Muscle of back (tissue), 11 donors: Measurements from ENCODE around the gene UBXN6. TPM values are rescaled to one million over a fixed set of nuclear protein-coding genes. Genes with fewer than 3 reads are reported as not detected.

Source experiments
- DNase-seq, 3 donors: peaks; one replicate each; pipeline versions ENCODE4 v3.0.0 to v3.0.0-alpha.2; 2013
- polyA plus RNA-seq, 10 donors: library from polyadenylated mRNA; unstranded; fragments of 120-200 nt; gene quantifications; one replicate each; pipeline ENCODE4 v1.2.1, GENCODE V29; 2013; ENCODE audit not compliant: insufficient read length in 10 of 10

The UBXN6 gene
- polyA plus RNA-seq, 10 donors: 65.4 to 103 (median 90.2) TPM

DNA sequence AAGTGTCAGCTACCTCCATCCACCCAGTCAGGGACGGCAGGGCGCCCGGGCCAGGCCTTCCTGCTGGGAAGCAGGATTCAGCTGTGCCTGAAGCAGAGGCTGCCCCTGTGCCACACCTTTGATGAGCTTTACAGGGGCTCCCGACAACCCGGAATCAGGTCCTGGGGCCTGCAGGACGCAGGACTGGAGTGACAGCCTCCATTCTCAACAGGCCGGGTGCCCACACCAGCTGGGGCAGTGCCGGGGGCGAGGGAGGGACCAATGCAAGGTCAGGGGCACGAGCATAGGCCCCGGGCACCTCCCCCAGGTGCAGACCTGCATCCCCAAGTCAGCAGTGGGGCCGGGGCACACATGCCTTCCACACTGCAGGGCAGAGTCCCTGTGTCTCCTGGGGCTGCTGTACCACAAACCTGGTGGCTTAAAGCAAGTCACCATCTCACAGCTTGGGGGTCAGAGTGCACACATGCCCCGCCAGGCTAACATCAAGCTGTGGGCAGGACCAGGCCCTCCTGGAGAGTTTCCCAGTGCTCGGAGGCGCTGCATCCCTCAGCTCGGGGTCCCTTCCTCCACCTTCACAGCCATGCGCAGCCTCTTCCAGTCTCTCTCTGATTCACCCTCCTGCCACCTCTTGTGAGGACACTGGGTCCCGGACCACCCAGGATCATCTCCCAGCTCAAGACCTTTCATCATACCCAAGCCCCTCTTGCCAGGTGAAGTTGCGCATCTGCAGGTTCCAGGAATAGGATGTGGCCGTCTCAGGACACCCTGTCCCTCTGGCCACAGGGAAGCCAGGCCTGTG is 13.4 kb downstream of the UBXN6 start:
- no peak for DNase-seq

DNA sequence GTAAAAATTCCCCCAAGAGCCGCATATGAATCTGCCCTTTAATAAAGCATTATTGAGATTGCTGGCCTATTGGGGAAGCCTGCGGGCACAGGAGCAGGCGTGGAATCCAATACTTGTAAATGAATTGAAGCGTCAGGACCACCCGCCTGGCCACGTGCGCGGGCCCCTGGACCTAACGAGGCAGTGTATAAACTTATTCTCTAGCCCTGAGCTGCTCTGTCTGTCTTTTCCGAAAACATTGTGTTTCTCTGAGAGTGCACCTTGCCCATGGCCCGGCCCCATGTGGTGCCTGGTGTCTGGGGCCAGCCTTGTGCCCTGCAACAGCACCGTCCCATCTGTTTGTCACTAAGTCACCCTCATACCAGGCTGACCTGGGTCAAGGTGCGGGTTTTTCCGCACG is 14.4 kb downstream of the UBXN6 start:
- DNase-seq: no peak

DNA sequence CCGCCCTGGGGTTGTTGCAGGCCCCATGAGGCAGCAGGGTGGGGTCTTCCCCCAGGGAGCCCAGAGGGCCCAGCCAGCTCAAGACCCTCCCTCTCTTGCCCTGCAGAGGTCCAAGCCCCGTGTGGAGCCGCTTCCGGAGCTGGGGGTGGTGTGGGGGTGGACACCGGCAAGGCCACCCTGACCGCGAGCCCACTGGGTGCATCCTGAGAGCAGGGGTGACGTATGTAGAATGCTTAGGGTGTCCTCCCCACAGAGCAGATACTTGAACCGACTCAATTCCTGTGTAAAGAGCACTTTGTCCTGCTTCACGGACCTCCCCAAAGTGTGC is 14.8 kb downstream of the UBXN6 start:
- no peak for DNase-seq

DNA sequence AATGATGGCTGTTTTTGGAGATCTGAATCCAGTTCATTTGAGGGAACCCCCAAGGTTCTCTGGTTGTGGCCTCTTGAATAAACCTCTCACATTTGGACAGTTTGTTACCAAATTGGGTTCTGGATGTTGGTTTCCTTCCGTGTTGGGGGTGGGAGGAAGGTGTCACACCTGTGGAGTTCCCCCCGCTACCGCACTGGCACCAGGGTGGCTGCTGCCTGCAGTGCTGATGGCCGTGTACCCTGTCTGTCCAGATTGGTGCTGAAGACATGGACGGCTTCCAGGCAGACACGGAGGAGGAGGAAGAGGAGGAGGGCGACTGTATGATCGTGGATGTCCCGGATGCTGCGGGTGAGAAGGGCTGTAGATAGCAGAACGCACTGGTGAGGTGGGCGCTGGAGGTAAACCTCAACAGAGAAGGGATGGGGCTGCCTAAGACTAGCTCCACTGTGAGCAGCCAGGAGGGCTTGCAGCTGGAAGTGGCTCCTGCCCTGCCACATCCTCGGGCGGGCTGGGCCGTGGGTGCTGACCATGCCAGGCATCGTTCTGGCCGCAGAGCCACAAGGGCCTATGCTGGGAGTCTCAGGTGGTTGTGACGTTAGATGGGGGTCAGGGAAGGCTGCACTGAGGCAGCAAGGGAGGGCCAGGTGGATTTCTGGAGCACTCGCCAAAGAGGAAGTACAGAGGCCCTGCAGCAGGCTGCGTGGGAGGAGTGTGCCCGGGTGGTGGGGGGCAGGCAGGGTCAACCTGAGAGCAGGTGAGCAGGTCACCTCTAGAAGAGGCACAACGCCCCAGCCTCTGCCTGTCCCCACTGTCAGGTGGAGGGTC is 15.4 kb downstream of the UBXN6 start:
- DNase-seq: no peak

DNA sequence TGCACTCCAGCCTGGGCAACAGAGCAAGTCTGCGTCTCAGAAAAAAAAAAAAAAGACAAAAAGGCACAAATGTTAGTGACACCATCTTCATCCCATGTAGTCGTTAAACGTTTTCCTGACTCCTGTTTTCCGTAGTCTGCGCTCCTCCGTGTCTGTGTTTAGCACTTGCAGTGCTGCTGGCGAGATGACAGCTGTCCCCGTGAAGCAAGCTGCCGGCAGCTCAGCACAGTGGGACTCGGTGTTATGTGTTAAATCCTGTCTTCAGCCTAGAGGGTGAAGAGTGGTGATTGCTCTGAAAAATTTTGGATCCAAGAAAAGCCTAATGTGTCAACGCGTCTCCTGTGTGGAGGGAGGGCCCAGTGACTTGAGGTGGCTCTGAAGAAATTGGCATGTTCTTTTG is 18.4 kb downstream of the UBXN6 start:
- no peak for DNase-seq

DNA sequence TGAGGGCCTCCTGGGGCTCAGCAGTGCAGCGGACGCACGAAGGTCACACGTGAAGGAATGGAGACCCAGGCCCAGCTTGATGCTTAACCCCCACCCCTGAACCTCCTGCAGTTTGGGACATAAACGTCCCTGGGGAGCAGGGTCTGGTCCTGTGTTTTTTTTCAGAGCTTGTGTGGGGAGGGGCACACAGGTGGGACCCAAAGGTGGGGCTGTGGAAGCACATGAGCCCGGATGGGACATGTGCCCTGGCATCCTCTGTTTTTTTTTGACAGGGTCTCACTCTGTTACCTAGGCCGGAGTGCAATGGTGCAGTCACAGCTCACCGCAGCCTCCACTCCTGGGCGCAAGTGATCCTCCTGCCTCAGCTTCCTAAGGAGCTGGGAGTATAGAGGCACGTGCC is 20.5 kb downstream of the UBXN6 start:
- no peak for DNase-seq

DNA sequence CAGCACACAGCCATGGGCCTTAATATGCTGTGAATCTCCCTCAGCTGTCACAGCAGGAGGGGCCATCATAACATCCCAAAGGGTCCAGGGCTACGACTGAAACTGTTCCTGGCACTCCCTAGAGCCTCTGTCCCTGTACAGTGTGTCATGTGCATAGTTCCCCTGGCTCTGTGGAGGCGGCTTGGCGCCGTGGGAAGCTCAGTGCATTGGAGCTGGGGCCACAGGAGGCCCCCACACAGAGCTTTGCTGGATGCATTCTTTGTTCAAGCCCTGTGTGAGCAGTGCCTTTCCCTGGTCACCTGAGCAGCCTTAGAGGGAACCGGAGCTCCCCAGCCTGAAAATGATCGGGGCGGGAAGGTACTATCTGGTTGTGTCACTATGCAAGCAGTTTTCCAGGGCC is 21.4 kb downstream of the UBXN6 start:
- no peak for DNase-seq

DNA sequence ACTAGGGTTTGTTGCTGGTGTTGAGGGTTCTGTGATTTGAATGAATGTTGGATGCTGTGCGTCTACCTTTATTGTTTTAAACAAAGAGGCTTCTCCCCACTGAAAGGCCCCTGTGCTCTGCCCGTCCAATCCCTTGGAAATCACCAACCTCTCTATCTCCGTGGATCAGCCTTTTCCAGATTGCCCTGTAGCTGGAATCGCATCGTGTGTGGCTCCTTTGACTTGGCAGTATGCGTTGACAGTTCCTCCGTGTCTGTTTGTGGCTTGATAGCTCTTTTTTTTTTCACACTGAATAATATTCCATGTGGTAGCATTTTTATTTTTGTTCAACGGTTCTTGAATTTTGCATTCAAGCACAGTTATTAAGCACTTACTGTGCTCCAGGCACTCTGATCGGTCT is 23.2 kb downstream of the UBXN6 start:
- no peak for DNase-seq

DNA sequence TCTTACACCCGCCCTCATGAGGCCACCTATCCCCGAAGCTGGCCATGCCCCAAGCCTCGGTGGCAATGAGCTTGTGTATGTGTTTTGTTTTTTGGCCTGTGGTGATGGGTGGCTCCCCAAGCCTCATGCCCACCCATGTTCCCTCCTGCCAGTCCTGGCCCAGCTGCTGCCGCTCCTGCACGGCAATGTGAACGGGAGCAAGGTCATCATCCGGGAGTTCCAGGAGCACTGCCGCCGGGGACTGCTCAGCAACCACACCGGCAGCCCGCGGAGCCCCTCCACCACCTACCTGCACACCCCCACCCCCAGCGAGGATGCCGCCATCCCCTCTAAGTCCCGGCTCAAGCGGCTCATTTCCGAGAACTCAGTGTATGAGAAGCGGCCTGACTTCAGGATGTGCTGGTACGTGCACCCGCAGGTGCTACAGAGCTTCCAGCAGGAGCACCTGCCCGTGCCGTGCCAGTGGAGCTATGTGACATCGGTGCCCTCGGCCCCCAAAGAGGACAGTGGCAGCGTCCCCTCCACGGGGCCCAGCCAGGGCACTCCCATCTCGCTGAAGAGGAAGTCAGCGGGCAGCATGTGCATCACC is 24.6 kb downstream of the UBXN6 start:
- DNase-seq: no peak

DNA sequence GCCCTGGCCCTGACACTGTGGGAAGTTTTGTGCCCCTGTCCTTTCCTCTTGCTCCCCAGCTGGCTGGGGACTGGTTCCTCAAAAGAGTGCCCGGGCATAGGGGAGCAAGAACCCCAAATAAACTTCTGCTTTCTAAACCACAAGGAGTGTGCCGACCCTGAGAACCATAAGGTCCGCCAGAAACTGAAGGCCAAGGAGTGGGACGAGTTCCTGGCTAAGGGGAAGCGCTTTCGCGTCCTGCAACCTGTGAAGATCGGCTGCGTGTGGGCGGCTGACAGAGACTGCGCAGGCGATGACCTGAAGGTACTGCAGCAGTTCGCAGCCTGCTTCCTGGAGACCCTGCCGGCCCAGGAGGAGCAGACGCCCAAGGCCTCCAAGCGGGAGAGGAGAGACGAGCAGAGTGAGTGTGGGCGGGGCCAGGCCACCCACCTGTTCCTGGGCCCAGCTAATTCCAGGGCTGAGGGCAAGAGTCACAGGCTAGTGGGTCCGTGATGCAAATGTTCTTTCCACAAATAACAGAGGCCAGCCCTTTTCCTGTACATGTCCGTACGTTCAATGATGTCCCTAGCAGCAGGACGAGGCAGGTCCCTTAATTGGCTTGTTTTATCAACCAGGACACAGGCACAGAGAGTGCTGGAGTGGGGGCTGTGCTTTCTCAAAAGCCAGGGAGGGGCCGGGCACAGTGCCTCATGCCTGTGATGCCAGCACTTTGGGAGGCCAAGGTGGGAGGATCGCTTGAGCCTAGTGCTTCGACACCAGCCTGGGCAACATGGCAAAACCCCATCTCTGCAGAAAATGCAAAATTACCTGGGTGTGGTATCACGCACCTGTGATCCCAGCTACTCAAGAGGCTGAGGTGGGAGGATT is 25.6 kb downstream of the UBXN6 start:
- DNase-seq: peak in 1 of 3 donors; percentile 26

DNA sequence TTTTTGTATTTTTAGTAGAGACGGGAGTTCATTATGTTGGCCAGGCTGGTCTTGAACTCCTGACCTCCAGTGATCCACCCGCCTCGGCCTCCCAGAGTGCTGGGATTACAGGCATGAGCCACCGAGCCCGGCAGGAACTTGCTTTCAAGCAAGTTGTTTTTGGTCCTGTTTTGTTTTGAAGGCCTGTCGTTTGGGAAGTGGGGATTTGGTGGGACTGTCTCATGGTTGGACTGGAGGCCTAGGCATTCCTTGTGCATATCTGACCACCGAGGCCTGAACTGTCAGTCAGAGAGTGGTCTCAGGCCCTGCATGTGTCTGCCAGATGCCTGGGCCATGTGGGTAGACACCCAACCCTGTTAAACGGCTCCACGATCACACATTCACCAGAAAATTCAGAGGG is 26.3 kb downstream of the UBXN6 start:
- DNase-seq: no peak

DNA sequence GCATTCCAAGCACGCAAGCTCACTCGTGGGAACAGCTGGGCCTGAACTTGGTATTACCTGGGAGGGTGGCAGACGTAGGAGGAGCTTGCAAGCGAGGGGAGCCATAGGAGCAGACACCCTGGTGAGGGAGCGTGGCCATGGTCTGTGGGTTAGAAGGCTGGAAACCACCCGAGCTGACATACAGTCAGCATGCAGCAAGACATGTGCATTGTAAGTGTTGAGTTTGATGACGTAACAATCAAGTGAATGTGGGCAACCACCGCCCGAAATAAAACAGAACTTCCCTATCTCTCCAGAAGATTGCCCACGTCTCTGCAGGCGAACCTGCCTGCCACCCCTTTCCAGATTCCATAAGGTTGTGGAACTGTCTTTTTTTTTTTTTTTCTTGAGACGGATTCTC is 26.8 kb downstream of the UBXN6 start:
- no peak for DNase-seq

DNA sequence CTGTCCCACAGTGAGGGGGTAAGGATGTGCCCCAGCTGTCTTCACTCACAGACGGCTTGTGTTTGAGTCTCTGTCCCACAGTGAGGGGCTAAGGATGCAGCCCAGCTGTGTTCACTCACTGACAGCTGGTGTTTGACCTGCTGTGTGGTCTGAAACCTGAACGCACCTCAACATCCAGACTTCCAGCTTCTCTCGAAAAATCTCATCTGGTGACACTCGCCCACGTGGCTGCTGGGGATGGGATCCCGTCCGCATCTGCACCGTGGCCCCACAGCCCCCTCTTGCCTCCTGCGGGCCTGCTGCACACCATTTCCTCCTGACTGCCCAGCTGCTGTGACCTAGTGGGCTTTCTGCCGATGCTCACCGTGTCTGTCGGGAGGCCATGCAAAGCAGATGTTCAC is 27.8 kb downstream of the UBXN6 start:
- DNase-seq: peak in 1 of 3 donors; percentile 59

DNA sequence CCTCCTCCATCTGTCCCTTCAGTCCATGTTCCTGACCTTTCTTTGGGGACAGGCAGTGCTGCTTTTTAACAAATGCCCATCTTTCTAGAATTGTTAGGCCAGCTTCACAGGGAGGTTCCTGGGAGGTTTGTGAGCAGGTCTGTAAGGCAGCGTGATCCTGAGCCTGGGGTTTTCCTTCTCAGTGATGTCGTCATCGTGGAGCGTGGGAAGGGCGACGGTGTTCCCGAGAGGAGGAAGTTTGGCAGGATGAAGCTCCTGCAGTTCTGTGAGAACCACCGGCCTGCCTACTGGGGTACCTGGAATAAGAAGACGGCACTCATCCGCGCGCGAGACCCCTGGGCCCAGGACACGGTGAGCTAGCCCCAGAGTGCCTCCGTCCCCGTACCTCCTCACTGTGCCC is 28.3 kb downstream of the UBXN6 start:
- no peak for DNase-seq

DNA sequence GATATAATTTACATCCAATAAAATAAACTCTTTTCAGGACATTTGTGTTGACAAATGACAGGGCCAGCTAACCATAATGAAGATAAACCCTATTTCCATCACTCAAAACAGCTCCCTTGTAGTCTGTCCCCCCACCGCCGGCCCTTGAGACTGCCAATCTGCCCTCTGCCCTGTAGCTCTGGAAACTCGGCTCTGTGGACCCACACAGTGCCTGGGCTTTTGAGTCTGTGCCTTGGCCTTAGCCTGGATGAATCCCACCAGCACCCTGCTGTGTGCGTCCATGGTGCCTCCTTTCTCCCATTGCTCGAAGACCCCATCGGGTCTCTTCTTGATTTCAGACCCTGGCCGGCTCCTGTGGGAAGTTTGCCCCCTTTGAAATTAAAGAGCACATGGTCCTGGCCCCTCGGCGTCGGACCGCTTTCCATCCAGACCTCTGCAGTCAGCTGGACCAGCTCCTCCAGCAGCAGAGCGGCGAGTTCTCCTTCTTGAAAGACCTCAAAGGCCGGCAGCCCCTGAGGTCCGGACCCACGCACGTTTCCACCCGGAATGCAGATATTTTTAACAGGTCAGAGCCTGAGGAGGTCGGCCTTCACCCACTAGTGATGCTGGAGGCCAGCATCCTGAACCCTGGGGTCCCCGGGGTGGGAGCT is 29.1 kb downstream of the UBXN6 start:
- DNase-seq: no peak

DNA sequence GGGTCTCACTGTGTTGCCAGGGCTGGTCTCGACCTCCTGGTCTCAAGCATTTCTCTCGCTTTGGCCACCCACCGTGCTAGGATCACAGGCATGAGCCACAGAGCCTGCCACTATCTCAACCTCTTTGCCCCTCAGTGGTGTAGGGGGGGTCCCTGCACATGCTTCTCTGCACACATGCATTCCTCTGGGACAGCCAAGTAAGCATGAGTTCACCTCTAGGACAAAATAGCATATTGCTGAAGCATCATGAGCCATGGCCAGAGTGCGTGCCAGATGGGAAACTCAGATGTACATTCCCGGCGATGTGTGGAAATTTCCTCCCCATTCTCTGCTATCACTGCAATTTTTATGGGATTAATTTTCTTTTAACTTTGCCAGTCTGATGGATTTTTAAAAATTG is 32.1 kb downstream of the UBXN6 start:
- peak in 2 of 3 donors; percentile 22 to 79 for DNase-seq

DNA sequence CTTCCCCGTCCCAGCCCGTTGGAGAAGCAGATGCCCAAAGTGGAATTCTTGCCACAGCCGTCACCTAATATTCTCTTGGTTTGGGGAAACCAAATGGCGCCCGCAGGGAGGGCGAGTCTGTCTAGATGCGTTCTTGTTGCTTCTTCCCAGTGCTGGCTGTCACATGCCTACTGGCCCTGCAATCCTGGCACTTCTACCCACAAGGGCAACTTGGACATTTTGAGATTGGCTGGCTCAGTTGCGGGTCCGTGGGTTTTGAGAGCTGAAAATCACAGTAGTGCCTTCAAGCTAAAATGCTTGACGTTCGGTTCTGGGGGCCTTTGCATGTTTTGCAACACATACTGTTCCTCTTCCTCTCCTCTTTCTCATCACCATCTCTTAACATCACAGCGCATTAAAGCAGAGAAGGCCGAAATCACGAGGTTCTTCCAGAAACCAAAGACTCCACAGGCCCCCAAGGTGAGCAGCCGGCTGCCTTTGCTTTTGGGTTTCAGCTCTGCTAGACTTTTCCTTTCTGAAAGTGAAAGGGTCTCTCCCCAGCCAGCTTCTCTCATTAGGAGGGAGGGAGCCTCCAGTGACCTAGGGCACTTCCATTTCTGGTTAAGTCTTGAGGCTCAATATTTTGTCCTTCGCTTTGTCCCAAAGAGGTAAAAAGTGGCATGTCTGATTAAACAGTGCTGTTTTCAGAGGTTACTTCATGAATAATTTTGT is 34.0 kb downstream of the UBXN6 start:
- DNase-seq: no peak

DNA sequence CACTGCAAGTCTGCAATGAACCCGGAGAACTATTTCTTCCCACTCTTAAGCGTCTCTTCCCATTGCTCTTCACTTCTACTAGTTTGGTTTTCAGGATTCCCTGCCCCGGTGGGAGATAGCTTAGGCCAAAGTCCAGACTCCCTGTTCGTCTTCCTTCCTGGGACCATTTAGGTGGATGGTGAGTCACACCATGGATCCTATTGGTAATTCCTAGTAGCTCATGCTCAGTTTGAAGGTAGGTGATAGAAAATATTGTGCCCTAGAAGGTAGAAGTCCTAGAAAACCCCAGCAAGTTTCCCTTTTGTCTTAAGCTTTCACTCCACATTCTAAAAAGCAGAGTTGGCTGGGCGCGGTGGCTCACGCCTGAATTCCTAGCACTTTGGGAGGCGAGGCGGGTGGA is 41.3 kb downstream of the UBXN6 start:
- no peak for DNase-seq

DNA sequence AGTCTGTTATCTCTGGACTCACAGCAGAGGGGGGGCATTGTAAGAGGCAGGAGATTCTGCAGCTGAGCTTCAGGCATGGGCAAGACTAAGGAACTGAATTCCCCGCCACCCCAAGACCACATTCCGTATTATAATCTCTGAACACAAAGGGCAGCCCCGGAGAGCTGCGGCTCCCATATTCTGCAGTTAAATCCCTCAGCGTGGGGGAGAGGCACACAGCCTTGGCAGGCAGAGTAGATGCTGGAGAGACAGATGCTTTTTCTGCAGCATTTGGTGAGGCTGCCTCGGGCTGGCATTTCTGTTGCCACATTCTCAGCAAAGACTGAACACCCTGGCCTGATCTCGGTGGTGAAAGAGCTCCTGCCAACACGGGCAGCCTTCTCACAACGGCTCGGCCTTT is 42.2 kb downstream of the UBXN6 start:
- no peak for DNase-seq

DNA sequence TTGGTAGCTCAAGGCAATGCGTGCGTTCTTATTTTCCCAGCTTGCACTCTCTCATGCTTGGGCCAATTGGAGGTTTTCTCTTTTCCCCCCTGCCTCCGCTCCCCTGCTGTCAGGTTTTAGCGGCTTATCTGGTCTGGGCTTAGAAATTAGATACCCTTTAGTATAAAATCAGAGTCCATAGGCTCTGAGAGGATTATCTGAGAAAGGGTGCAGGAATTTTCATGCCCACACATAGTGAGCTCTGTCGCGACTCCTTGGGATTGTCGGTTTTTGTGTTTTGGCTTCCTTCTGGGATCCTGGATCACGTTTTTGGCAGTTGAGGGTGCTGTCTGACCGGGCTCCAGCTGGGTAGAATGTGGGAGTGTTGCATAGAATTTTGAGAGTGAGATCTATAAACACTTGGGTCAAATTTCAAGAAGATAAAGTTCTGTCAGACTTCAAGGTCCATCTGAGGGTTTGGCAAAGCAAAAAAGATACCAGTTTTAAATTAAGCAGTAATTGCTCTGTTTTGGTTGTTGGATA is 42.7 kb downstream of the UBXN6 start:
- no peak for DNase-seq
